Tibial nerve (tissue), 4 donors: ENCODE measurements around the gene AUTS2. TPM values are rescaled to one million over a fixed set of nuclear protein-coding genes. Genes with fewer than 3 reads are reported as not detected.

Source experiments
- DNase-seq, 2 donors: peaks; one replicate each; pipeline ENCODE4 v3.0.0-alpha.2; 2019; ENCODE audit warnings: low spot score in 2 of 2
- H3K27ac ChIP-seq, 4 donors: fragments of 200-600 bp; sonication (generic) in 3 of 4; one replicate each; pipeline ENCODE4 v1.5.1; 2017 to 2019; ENCODE audit warnings: mild to moderate bottlenecking in 1 of 4
- H3K27me3 ChIP-seq, 2 donors: fragments of 200-600 bp; sonication (generic) in 1 of 2; one replicate each; pipeline versions ENCODE4 v1.5.1 to v1.6.0; 2017 to 2019
- H3K36me3 ChIP-seq, 3 donors: fragments of 200-600 bp; sonication (generic); one replicate each; pipeline ENCODE4 v1.5.1; 2018 to 2019
- H3K4me1 ChIP-seq, 4 donors: fragments of 200-600 bp; sonication (generic) in 3 of 4; one replicate each; pipeline ENCODE4 v1.5.1; 2017 to 2019
- H3K4me3 ChIP-seq, 4 donors: fragments of 200-600 bp; sonication (generic) in 3 of 4; one replicate each; pipeline ENCODE4 v1.5.1; 2017 to 2019; ENCODE audit warnings: mild to moderate bottlenecking in 1 of 4, moderate library complexity in 1 of 4
- H3K9me3 ChIP-seq, 4 donors: fragments of 200-600 bp; sonication (generic) in 3 of 4; one replicate each; pipeline ENCODE4 v1.5.1; 2017 to 2019
- EP300 ChIP-seq, 2 donors: sonication (generic); formaldehyde crosslinking; IDR thresholded peaks; one replicate each; pipeline ENCODE4 v1.6.1; 2017; ENCODE audit warnings: antibody characterized with exemption in 2 of 2, mild to moderate bottlenecking in 1 of 2
- POLR2A ChIP-seq, 2 donors: fragments of 450-650 bp; IDR thresholded peaks; one replicate each; pipeline ENCODE4 v1.6.1; 2017; ENCODE audit warnings: antibody characterized with exemption in 2 of 2, mild to moderate bottlenecking in 2 of 2, moderate library complexity in 2 of 2
- WGBS, 2 donors: methylation state at CpG; one replicate each; pipeline ENCODE4 v1.1.5; 2018; 5-methylcytosine and 5-hydroxymethylcytosine counted together
- total RNA-seq, 4 donors: library from RNA; depleted of rRNA; stranded (reverse); fragments of >200 nt; gene quantifications; one replicate each; pipeline ENCODE4 v1.1.0, GENCODE V29; 2016
- TF ChIP-seq, protein P1 (sequence below), 5 experiments: fragments of 200-600 bp in 3 of 5; fragments of 450-650 bp in 2 of 5; sonication (generic) in 3 of 5; IDR thresholded peaks; one replicate each; pipeline ENCODE4 v1.5.1; 2016 to 2019; ENCODE audit warnings: antibody characterized with exemption in 5 of 5, mild to moderate bottlenecking in 3 of 5, moderate library complexity in 2 of 5

AUTS2 gene
- total RNA-seq, 4 donors from 2014 or later: 56.6 to 87.9 (median 71.6) TPM

DNA sequence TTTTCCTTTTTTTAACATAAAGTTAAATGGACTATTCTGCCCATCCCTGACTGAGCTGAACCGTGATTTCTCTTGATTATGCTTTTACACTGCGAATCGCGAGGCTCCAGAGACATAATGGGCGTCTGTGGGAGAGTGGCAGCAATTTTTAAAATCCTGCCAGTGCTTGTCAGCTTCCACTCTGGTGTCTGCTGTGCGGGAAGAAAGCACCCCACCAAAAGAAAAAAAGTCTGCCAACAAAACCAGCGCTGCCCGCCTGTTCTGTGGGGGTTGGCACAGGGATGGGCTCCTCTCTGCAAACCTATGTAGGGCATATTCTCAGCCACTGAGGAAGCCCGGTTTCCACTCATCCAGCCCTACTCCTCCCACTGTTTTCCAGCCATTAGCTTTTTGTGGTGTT is 941.3 kb downstream of the AUTS2 start:
- TF ChIP-seq EP300 (IDR thresholded peaks at IDR 0.05): no peak
- TF ChIP-seq, protein P1, sequence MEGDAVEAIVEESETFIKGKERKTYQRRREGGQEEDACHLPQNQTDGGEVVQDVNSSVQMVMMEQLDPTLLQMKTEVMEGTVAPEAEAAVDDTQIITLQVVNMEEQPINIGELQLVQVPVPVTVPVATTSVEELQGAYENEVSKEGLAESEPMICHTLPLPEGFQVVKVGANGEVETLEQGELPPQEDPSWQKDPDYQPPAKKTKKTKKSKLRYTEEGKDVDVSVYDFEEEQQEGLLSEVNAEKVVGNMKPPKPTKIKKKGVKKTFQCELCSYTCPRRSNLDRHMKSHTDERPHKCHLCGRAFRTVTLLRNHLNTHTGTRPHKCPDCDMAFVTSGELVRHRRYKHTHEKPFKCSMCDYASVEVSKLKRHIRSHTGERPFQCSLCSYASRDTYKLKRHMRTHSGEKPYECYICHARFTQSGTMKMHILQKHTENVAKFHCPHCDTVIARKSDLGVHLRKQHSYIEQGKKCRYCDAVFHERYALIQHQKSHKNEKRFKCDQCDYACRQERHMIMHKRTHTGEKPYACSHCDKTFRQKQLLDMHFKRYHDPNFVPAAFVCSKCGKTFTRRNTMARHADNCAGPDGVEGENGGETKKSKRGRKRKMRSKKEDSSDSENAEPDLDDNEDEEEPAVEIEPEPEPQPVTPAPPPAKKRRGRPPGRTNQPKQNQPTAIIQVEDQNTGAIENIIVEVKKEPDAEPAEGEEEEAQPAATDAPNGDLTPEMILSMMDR (IDR thresholded peaks at IDR 0.05): no peak
- no peak for TF ChIP-seq POLR2A (IDR thresholded peaks at IDR 0.05)
- no peak overlapping the region for H3K4me3 ChIP-seq
- peaks cover 0 to 18% (median 0%) of the 10 kb centered on the region in 4 donors for H3K4me1 ChIP-seq
- H3K9me3 ChIP-seq: no peaks in the 10 kb centered on the region
- no peak overlapping the region for H3K27ac ChIP-seq
- H3K36me3 ChIP-seq: no peaks in the 10 kb centered on the region
- 60 to 69% methylated on average over 9 of the region's 9 CpGs for WGBS, 2 donors
- no peak for DNase-seq
- no peaks in the 10 kb centered on the region for H3K27me3 ChIP-seq

DNA sequence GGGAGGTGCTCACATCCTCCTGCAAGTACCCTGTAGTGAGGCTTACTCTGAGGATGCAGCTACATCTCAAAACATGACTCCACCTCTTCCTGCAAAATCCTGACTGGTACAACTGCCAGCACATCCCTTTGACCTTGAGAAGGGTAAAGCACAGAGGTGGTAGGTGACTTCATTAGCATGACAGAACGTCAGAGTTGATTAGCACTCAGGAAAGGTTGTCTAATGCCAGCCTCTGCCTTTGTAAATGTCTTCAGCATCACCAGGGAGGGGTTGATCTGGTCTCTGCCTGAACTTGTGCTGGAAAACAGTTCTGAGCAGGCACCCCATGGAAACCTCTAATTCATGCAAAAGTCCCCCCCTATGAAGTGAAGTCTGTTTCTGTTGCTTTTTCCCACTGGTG is 942.4 kb downstream of the AUTS2 start:
- no peak for DNase-seq
- H3K4me1 ChIP-seq: peaks cover 0 to 18% (median 0%) of the 10 kb centered on the region in 4 donors
- TF ChIP-seq POLR2A (IDR thresholded peaks at IDR 0.05) (no peak), EP300 (IDR thresholded peaks at IDR 0.05) (no peak)
- TF ChIP-seq, protein P1 (IDR thresholded peaks at IDR 0.05): no peak

DNA sequence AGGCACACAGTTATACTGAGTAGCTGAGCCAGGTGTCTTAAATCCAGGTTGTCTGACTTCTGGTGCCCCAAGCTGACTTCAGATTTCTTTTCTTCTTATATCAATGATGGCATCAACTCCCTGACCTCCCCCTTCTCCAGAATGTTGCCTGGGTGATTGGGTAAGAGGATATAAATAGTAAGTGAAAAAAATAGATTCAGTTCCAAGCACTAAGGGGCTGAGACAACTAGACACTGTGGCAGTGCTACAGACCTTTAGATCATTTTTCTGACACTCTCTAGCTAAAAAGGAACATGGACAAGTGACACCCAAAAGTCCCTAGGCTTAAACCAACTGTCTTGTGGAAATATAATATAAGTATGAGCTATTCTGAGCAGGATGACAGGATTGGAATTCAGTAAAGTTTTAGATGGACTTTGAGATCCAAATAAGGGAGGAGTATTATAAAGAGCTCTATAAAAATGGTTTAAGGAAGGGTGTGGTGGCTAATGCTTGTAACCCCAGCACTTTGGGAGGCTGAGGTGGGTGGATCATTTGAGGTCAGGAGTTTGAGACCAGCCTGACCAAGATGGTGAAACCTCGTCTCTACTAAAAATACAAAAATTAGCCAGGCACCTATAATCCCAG is 944.6 kb downstream of the AUTS2 start:
- WGBS, 2 donors: 93 to 100% methylated on average over 1 of the region's 1 CpG
- no peak for DNase-seq
- Histone ChIP-seq H3K36me3 (no peaks in the 10 kb centered on the region), H3K27ac (no peak overlapping the region), H3K4me1 (peaks cover 0 to 18% (median 0%) of the 10 kb centered on the region in 4 donors), H3K9me3 (peaks cover 0 to 5% (median 0%) of the 10 kb centered on the region in 4 donors), H3K27me3 (no peaks in the 10 kb centered on the region), H3K4me3 (no peak overlapping the region)
- TF ChIP-seq EP300 (IDR thresholded peaks at IDR 0.05): no peak
- TF ChIP-seq, protein P1 (IDR thresholded peaks at IDR 0.05): no peak
- TF ChIP-seq POLR2A (IDR thresholded peaks at IDR 0.05): no peak

More for the DNA sequence above, 942.4 kb downstream of the AUTS2 start:
- no peak overlapping the region for H3K27ac ChIP-seq
- no peaks in the 10 kb centered on the region for H3K36me3 ChIP-seq
- no peaks in the 10 kb centered on the region for H3K9me3 ChIP-seq
- WGBS, 2 donors: 80 to 91% methylated on average over 1 of the region's 1 CpG
- H3K4me3 ChIP-seq: no peak overlapping the region
- no peaks in the 10 kb centered on the region for H3K27me3 ChIP-seq

DNA sequence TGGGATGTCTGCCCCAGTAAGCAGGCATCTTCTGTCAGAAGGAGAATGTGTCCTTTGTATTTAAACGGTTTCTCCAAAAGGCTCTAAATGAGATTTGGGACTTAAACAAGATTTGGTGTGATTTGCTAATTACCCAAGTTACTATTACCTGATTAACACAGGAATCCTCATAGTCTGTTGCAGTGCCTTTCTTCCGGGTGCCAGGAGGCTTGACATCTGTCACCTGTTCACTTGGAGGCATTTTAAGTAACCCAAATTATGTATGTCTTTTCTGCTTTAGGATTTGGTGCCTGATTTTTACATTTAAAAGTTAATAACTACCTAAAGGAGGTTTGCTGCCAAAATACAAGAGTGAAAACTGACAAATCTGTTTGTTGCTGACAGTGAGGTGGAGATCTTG is 945.7 kb downstream of the AUTS2 start:
- WGBS, 2 donors: 74 to 81% methylated on average over 2 of the region's 2 CpGs
- peaks cover 0 to 14% (median 0%) of the 10 kb centered on the region in 4 donors for H3K4me1 ChIP-seq
- TF ChIP-seq, protein P1 (IDR thresholded peaks at IDR 0.05): no peak
- no peak for TF ChIP-seq EP300 (IDR thresholded peaks at IDR 0.05)
- no peak for TF ChIP-seq POLR2A (IDR thresholded peaks at IDR 0.05)
- peaks cover 0 to 5% (median 0%) of the 10 kb centered on the region in 4 donors for H3K9me3 ChIP-seq
- no peak overlapping the region for H3K4me3 ChIP-seq
- DNase-seq: no peak
- no peak overlapping the region for H3K27ac ChIP-seq
- no peaks in the 10 kb centered on the region for H3K36me3 ChIP-seq
- H3K27me3 ChIP-seq: no peaks in the 10 kb centered on the region

DNA sequence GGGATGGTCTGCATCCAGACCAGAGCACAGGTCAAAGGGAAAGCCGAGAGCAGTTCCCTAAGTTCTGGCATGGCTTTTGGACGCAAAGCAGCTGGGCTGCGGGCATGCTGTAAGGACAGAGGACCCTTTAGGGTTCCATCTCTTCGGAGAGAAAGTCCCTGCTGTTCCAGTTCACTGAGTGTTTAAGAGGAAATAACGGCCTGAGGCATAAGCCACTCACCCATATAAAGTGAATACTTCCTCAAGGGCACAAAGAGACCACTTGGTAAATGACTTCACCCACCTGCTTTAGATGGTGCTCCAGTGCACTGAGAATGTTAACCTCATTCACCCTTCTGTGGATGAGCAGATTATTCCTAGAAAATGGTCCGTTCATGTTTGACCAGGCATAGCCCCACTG is 946.9 kb downstream of the AUTS2 start:
- WGBS, 2 donors: 82 to 90% methylated on average over 6 of the region's 6 CpGs

More for the DNA sequence above, 946.9 kb downstream of the AUTS2 start:
- H3K36me3 ChIP-seq: no peaks in the 10 kb centered on the region
- no peaks in the 10 kb centered on the region for H3K27me3 ChIP-seq
- no peak overlapping the region for H3K4me3 ChIP-seq
- TF ChIP-seq POLR2A (IDR thresholded peaks at IDR 0.05) (no peak), EP300 (IDR thresholded peaks at IDR 0.05) (no peak)
- TF ChIP-seq, protein P1 (IDR thresholded peaks at IDR 0.05): no peak
- H3K4me1 ChIP-seq: peaks cover 0 to 6% (median 0%) of the 10 kb centered on the region in 4 donors
- no peak for DNase-seq
- peaks cover 0 to 5% (median 0%) of the 10 kb centered on the region in 4 donors for H3K9me3 ChIP-seq
- no peak overlapping the region for H3K27ac ChIP-seq
